AG09309 (cell line): Measurements from ENCODE around the gene MRPS25.

Experiments used
- DNase-seq: peaks from one replicate; pipeline ENCODE4 v3.0.0-alpha.2; 2010; ENCODE audit warnings: low read depth
- H3K4me3 ChIP-seq: 2 replicates; pipeline ENCODE4 v1.5.1; 2011; ENCODE audit warnings: mild to moderate bottlenecking, low read depth, low read length, moderate library complexity; ENCODE audit not compliant: control insufficient read depth
- CTCF ChIP-seq: IDR thresholded peaks from 2 replicates; pipeline ENCODE4 v1.5.1; 2011; ENCODE audit warnings: mild to moderate bottlenecking, low read depth, low read length, inconsistent platforms; ENCODE audit not compliant: insufficient read depth, control insufficient read depth; ENCODE audit errors: missing control alignments

MRPS25 gene

GRCh38 chr3:15050405-15051092, 14.6 kb downstream of the MRPS25 start:
- H3K4me3 ChIP-seq = no peak overlapping the region
- DNase-seq = no peak
- TF ChIP-seq CTCF = no peak

GRCh38 chr3:15049584-15049983, 15.5 kb downstream of the MRPS25 start:
- H3K4me3 ChIP-seq = no peak overlapping the region
- no peak for TF ChIP-seq CTCF
- DNase-seq = no peak

- no peak for TF ChIP-seq CTCF
- no peak for DNase-seq
- no peak overlapping the region for H3K4me3 ChIP-seq
Measured at GRCh38 chr3:15045667-15046066, 19.4 kb downstream of the MRPS25 start.

- DNase-seq = no peak
- no peak overlapping the region for H3K4me3 ChIP-seq
- no peak for TF ChIP-seq CTCF
Measured at GRCh38 chr3:15044326-15044725, 20.8 kb downstream of the MRPS25 start.

GRCh38 chr3:15043408-15044171, 21.5 kb downstream of the MRPS25 start:
- TF ChIP-seq CTCF = no peak
- H3K4me3 ChIP-seq = no peak overlapping the region
- no peak for DNase-seq

GRCh38 chr3:15042936-15043335, 22.2 kb downstream of the MRPS25 start:
- no peak overlapping the region for H3K4me3 ChIP-seq
- TF ChIP-seq CTCF = no peak
- no peak for DNase-seq

GRCh38 chr3:15041950-15042349, 23.2 kb downstream of the MRPS25 start:
- no peak for TF ChIP-seq CTCF
- no peak for DNase-seq
- H3K4me3 ChIP-seq = no peak overlapping the region
